ENCODE measurements around the gene PNPLA6.

DNA sequence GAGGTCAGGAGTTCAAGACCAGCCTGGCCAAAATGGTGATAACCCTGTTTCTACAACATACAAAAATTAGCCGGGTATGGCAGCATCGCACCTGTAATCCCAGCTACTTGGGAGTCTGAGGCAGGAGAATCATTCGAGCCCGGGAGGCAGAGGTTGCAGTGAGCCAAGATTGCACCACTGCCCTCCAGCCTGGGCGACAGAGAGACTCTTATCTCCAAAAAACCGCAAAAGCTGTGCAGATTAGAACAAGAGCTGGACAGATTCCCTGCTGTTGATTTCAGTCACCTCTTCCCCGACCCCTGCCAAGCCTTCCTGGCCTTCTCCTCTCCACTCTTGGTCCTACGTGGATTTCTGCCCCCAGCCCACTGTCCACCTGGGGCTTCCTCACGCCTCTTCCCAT is 68.4 kb downstream of the PNPLA6 start:
- TF ChIP-seq, protein P1, sequence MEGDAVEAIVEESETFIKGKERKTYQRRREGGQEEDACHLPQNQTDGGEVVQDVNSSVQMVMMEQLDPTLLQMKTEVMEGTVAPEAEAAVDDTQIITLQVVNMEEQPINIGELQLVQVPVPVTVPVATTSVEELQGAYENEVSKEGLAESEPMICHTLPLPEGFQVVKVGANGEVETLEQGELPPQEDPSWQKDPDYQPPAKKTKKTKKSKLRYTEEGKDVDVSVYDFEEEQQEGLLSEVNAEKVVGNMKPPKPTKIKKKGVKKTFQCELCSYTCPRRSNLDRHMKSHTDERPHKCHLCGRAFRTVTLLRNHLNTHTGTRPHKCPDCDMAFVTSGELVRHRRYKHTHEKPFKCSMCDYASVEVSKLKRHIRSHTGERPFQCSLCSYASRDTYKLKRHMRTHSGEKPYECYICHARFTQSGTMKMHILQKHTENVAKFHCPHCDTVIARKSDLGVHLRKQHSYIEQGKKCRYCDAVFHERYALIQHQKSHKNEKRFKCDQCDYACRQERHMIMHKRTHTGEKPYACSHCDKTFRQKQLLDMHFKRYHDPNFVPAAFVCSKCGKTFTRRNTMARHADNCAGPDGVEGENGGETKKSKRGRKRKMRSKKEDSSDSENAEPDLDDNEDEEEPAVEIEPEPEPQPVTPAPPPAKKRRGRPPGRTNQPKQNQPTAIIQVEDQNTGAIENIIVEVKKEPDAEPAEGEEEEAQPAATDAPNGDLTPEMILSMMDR (IDR thresholded peaks at IDR 0.05) = no peak
- TF ChIP-seq EP300 (IDR thresholded peaks at IDR 0.05; ENCODE audit: low read depth) (no peak), POLR2A (IDR thresholded peaks at IDR 0.05) (no peak)

Measured in transverse colon (tissue), 3 donors.